NT2/D1 (cell line): ENCODE data around the gene CGNL1.
A peak's percentile ranks its signal among the peaks of the same experiment; 100 is the strongest.

ENCODE experiments used
- DNase-seq: peaks from one replicate; pipeline ENCODE4 v3.0.0-alpha.2; 2011; ENCODE audit warnings: low read depth, low spot score
- H3K27me3 ChIP-seq: 2 replicates; pipeline ENCODE4 v1.6.0; 2011; ENCODE audit warnings: mild to moderate bottlenecking; ENCODE audit not compliant: insufficient read length, insufficient read depth
- H3K36me3 ChIP-seq: 2 replicates; pipeline ENCODE4 v1.6.1; 2011; ENCODE audit warnings: mild to moderate bottlenecking, low read length, mixed read lengths; ENCODE audit not compliant: insufficient read depth, insufficient read length
- H3K4me1 ChIP-seq: 2 replicates; pipeline ENCODE4 v1.5.1; 2011; ENCODE audit not compliant: insufficient read depth, insufficient read length
- H3K4me3 ChIP-seq: 2 replicates; pipeline ENCODE4 v1.5.1; 2011; ENCODE audit warnings: low read depth; ENCODE audit not compliant: insufficient read length
- H3K9ac ChIP-seq: 2 replicates; pipeline ENCODE4 v1.6.0; 2011; ENCODE audit warnings: low read depth; ENCODE audit not compliant: insufficient read length
- H3K9me3 ChIP-seq: 2 replicates; pipeline ENCODE4 v1.5.1; 2011; ENCODE audit warnings: mild to moderate bottlenecking, low read length; ENCODE audit not compliant: insufficient read depth
- SUZ12 ChIP-seq: IDR thresholded peaks from 2 replicates; pipeline ENCODE4 v1.6.1; 2011; ENCODE audit not compliant: insufficient read length, insufficient read depth; ENCODE audit errors: extremely low read depth
- YY1 ChIP-seq: IDR thresholded peaks from 2 replicates; pipeline ENCODE4 v1.6.1; 2011; ENCODE audit not compliant: insufficient read length, insufficient read depth
- ZNF274 ChIP-seq: IDR thresholded peaks from 2 replicates; pipeline ENCODE4 v1.6.1; 2011; ENCODE audit warnings: mild to moderate bottlenecking, low read depth, low read length

Gene CGNL1

GRCh38 chr15:57387564-57388076 lies 11.3 kb downstream of the CGNL1 start:
- no peak for TF ChIP-seq SUZ12
- no peak for TF ChIP-seq YY1
- no peak for TF ChIP-seq ZNF274
- Histone ChIP-seq H3K27me3 (no peaks in the 10 kb centered on the region), H3K9me3 (no peaks in the 10 kb centered on the region), H3K9ac (peak overlapping the region; percentile 83), H3K4me1 (peaks cover 13% of the 10 kb centered on the region), H3K36me3 (no peaks in the 10 kb centered on the region), H3K4me3 (peak overlapping the region; percentile 25)
- no peak for DNase-seq

- DNase-seq = no peak
- Histone ChIP-seq H3K4me3 (peak overlapping the region; percentile 25), H3K36me3 (no peaks in the 10 kb centered on the region), H3K9me3 (no peaks in the 10 kb centered on the region), H3K27me3 (no peaks in the 10 kb centered on the region), H3K4me1 (peaks cover 13% of the 10 kb centered on the region), H3K9ac (peak overlapping the region; percentile 76)
- TF ChIP-seq ZNF274 (no peak), YY1 (no peak), SUZ12 (no peak)
These were observed 12.2 kb downstream of the CGNL1 start for GRCh38 chr15:57388464-57388863.

GRCh38 chr15:57389991-57390390 lies 13.7 kb downstream of the CGNL1 start:
- no peaks in the 10 kb centered on the region for H3K27me3 ChIP-seq
- TF ChIP-seq YY1 (no peak), SUZ12 (no peak), ZNF274 (no peak)
- H3K9ac ChIP-seq = no peak overlapping the region
- H3K36me3 ChIP-seq = no peaks in the 10 kb centered on the region
- H3K4me3 ChIP-seq = no peak overlapping the region
- no peaks in the 10 kb centered on the region for H3K9me3 ChIP-seq
- no peak for DNase-seq
- H3K4me1 ChIP-seq = peaks cover 13% of the 10 kb centered on the region

GRCh38 chr15:57390583-57390982 lies 14.3 kb downstream of the CGNL1 start:
- no peaks in the 10 kb centered on the region for H3K27me3 ChIP-seq
- no peak for DNase-seq
- TF ChIP-seq YY1 (no peak), ZNF274 (no peak), SUZ12 (no peak)

GRCh38 chr15:57391537-57391936 lies 15.2 kb downstream of the CGNL1 start:
- TF ChIP-seq SUZ12 (no peak), YY1 (no peak), ZNF274 (no peak)
- H3K4me3 ChIP-seq = no peak overlapping the region

More at GRCh38 chr15:57390583-57390982, 14.3 kb downstream of the CGNL1 start:
- Histone ChIP-seq H3K9me3 (no peaks in the 10 kb centered on the region), H3K36me3 (no peaks in the 10 kb centered on the region), H3K4me1 (peaks cover 11% of the 10 kb centered on the region), H3K4me3 (no peak overlapping the region), H3K9ac (no peak overlapping the region)

GRCh38 chr15:57393061-57393460 lies 16.8 kb downstream of the CGNL1 start:
- no peaks in the 10 kb centered on the region for H3K9me3 ChIP-seq
- peaks cover 10% of the 10 kb centered on the region for H3K36me3 ChIP-seq
- no peak overlapping the region for H3K4me3 ChIP-seq
- H3K27me3 ChIP-seq = no peaks in the 10 kb centered on the region
- peaks cover 5% of the 10 kb centered on the region for H3K4me1 ChIP-seq
- DNase-seq = no peak
- H3K9ac ChIP-seq = no peak overlapping the region
- TF ChIP-seq SUZ12 (no peak), ZNF274 (no peak), YY1 (no peak)

More at GRCh38 chr15:57391537-57391936, 15.2 kb downstream of the CGNL1 start:
- no peak for DNase-seq
- Histone ChIP-seq H3K36me3 (peaks cover 2% of the 10 kb centered on the region), H3K9ac (no peak overlapping the region), H3K9me3 (no peaks in the 10 kb centered on the region), H3K4me1 (peaks cover 7% of the 10 kb centered on the region), H3K27me3 (no peaks in the 10 kb centered on the region)

GRCh38 chr15:57395292-57395691 lies 19.0 kb downstream of the CGNL1 start:
- TF ChIP-seq SUZ12 (no peak), ZNF274 (no peak), YY1 (no peak)
- no peaks in the 10 kb centered on the region for H3K9me3 ChIP-seq
- peaks cover 5% of the 10 kb centered on the region for H3K4me1 ChIP-seq
- no peaks in the 10 kb centered on the region for H3K27me3 ChIP-seq
- no peak overlapping the region for H3K9ac ChIP-seq
- H3K36me3 ChIP-seq = peaks cover 14% of the 10 kb centered on the region
- H3K4me3 ChIP-seq = no peak overlapping the region
- no peak for DNase-seq
